ENCODE measurements around the gene ADCY1. TPM values are rescaled to one million over a fixed set of nuclear protein-coding genes. Genes with fewer than 3 reads are reported as not detected.

ADCY1 gene
- total RNA-seq, 4 donors from 2014 or later = 0.34 to 1.9 (median 0.37) TPM

GRCh38 chr7:45658716-45659495, 84.7 kb downstream of the ADCY1 start:
- WGBS, 2 donors = 32 to 48% methylated on average over 8 to 9 of the region's 16 CpGs
- Histone ChIP-seq H3K27ac (no peak overlapping the region), H3K9me3 (no peaks in the 10 kb centered on the region), H3K36me3 (no peaks in the 10 kb centered on the region), H3K4me3 (no peak overlapping the region), H3K27me3 (no peaks in the 10 kb centered on the region), H3K4me1 (no peaks in the 10 kb centered on the region)
- no peak for TF ChIP-seq CTCF (IDR thresholded peaks at IDR 0.05)
- no peak for TF ChIP-seq POLR2A (IDR thresholded peaks at IDR 0.05)
- no peak for DNase-seq
- intact Hi-C loops (cut with DNase I) = no loop called here

- Histone ChIP-seq H3K9me3 (no peaks in the 10 kb centered on the region), H3K36me3 (no peaks in the 10 kb centered on the region), H3K4me3 (no peak overlapping the region), H3K27ac (no peak overlapping the region), H3K4me1 (no peaks in the 10 kb centered on the region), H3K27me3 (no peaks in the 10 kb centered on the region)
- DNase-seq = no peak
- intact Hi-C loops (cut with DNase I) = no loop called here
- WGBS, 2 donors = 64 to 91% methylated on average over 9 of the region's 10 CpGs
- no peak for TF ChIP-seq CTCF (IDR thresholded peaks at IDR 0.05)
- TF ChIP-seq POLR2A (IDR thresholded peaks at IDR 0.05) = no peak
Measured at GRCh38 chr7:45659496-45660139, 85.5 kb downstream of the ADCY1 start.

- H3K27ac ChIP-seq = no peak overlapping the region
- TF ChIP-seq CTCF (IDR thresholded peaks at IDR 0.05) (no peak), POLR2A (IDR thresholded peaks at IDR 0.05) (no peak)
- H3K4me3 ChIP-seq = no peak overlapping the region
- no peaks in the 10 kb centered on the region for H3K9me3 ChIP-seq
- H3K36me3 ChIP-seq = no peaks in the 10 kb centered on the region
- H3K27me3 ChIP-seq = no peaks in the 10 kb centered on the region
- no peak for DNase-seq
- 73% methylated on average over 3 of the region's 6 CpGs; no CpG with 5 or more reads in 1 of the 2 donors for WGBS, 2 donors
- H3K4me1 ChIP-seq = no peaks in the 10 kb centered on the region
- intact Hi-C loops (cut with DNase I) = no loop called here
Measured at GRCh38 chr7:45660201-45660900, 86.2 kb downstream of the ADCY1 start.

GRCh38 chr7:45660901-45661211, 86.7 kb downstream of the ADCY1 start:
- DNase-seq = no peak
- H3K4me1 ChIP-seq = no peaks in the 10 kb centered on the region
- 40 to 44% methylated on average over 1 of the region's 1 CpG for WGBS, 2 donors

More at GRCh38 chr7:45660901-45661211, 86.7 kb downstream of the ADCY1 start:
- Histone ChIP-seq H3K4me3 (no peak overlapping the region), H3K27me3 (no peaks in the 10 kb centered on the region), H3K27ac (no peak overlapping the region), H3K9me3 (no peaks in the 10 kb centered on the region), H3K36me3 (no peaks in the 10 kb centered on the region)
- TF ChIP-seq POLR2A (IDR thresholded peaks at IDR 0.05) (no peak), CTCF (IDR thresholded peaks at IDR 0.05) (no peak)
- intact Hi-C loops (cut with DNase I) = no loop called here

Measured in esophagus squamous epithelium (tissue), 5 donors.